Fibroblast of skin of right quadriceps (primary cell): ENCODE results near the gene ATP2C1.
"Not testable (repeated sequence)": the region's sequence is repeated elsewhere in the genome, so short reads cannot be mapped to it uniquely, and the experiment has no call there.

Experiments
- DNase-seq: peaks from one replicate; pipeline ENCODE4 v3.0.0-alpha.2; 2013

ATP2C1 gene

DNA sequence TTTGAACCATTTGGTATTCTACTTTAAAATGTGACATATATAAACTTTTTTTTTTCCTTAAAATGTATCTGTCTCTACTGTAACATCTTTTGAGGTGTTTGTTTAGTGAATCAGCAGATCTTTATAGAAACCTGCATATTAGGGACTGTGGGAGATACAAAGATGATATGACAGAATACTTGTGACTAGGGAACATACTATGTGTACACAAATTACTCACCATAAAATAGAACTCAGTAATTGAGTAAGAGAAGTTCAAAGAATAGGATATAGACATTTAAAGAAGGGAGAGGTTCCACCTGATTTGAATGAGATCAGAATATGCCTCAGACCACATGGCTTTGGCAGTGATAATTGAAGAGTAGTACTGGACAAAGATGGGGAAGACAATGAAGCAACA is 47.9 kb downstream of the ATP2C1 start:
- DNase-seq: no peak

DNA sequence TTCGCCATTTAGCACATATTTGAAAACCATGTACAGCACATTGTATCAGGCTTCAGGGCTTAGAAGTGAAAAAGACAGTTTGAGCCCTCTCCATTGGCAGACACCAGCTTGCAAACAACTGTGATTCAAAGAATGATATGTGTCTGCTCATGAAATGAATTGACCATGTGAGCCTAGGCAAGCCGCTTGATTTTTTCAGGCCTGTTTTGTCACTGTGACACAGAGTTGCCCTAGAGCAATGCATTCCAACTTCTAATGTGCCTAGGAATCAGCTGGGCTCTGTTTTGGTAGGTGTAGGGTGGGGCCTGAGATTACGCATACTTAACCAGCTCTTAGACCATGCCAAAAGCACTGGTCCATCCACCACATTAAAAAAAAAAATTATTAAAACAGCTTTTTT is 53.0 kb downstream of the ATP2C1 start:
- no peak for DNase-seq

DNA sequence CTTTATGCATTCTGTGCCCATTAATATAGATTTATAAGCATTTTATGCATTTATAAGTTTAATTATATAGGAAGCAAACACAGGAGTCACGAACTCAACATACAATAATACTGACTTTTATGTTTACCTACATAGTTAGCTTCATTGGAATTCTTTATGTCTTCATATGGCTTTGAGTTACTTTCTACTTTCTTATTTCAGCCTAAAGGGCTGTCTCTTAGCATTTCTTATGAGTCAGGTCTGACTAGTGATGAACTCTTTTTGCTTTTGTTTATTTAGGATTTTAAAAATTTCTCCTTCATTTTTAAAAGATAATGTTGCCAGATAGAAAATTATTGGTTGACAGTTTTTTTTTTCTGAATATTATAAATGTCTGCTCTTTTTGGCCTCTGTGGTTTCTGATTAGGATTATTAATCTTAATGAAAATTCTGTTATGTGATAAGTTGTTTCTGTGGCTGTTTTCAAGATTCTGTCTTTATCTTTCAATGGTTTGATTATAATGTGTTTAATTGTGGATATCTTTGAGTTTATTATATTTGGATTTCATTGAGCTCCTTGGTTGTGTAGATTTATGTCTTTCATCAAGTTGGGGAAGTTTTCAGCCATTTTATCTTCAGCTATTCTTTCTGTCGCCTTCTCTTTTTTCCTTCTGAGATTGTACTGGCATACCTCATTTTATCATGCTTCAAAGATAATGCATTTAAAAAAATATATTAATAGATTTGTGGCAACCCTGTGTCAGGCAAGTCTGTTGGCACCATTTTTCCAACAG is 54.3 kb downstream of the ATP2C1 start:
- DNase-seq: no peak

DNA sequence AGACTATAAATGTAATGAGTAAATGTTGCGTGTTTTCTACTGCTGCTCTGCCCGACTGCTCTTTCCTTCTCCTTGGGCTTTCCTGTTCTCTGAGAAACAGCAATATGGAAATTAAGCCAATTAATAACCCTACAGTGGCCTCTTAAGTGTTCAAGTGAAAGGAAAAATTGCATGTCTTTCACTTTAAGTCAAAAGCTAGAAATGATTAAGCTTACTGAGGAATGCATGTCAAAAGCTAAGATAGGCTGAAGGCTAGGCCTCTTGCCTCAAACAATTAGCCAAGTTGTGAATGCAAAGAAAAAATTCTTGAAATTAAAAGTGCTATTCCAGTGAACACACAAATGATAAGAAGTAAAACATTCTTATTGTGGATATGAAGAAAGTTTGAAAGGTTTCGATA is 55.0 kb downstream of the ATP2C1 start:
- no peak for DNase-seq

DNA sequence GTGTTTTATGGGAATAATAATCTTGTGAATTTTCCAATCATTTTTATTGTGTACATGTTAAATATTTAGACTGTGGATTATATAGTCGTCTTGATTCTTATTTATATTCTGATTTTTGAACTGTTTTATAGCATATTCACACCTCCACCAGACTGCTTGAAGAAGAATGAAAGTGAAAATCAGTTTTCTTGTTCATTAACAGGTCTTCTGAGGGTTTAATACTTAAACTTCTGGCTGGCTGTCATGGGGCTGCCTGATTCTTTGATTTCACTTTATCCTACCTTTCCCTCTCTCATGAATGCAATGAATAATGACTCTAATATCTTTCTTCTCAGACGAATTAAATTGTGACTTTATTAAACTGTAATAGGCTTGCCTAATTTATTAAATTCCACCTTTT is 56.2 kb downstream of the ATP2C1 start:
- no peak for DNase-seq

DNA sequence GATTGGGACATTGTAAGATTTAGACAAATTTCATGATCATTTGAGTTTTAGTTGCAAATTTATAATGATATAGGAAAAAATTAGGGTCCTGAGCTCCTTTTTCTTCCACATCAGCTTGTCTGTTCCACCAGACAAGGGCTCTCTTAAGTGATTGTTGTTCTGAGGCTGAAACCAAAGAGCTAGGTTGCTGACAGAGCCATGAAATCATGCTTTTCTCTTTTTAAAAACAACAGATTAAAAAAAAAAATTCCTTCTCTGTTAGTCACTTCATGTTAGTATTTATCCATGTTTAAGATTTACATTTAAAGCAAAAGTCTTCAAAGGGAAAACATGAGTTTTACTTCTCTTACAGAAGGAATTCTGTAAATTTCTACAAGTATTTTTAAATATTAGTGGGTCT is 56.8 kb downstream of the ATP2C1 start:
- peak; percentile 37 for DNase-seq

DNA sequence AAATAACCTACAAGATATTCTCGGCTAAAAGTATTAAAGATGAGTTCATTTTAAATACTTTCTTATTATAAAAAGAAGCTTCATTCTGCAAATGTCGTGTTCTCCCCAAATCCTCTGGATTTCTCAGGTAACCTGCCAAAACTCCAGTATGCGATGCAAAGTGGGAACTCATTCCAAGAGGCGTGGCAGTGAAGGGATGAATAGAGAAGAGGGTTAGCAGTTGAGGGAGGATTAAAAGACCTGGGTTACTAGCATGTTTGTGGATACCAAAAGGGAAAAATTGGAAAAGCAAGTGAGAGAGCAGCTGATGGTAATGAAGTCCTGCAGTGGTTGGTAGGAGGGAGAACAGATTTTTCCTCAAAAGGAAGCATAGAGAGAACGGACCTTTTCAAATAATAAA is 61.6 kb downstream of the ATP2C1 start:
- no peak for DNase-seq

DNA sequence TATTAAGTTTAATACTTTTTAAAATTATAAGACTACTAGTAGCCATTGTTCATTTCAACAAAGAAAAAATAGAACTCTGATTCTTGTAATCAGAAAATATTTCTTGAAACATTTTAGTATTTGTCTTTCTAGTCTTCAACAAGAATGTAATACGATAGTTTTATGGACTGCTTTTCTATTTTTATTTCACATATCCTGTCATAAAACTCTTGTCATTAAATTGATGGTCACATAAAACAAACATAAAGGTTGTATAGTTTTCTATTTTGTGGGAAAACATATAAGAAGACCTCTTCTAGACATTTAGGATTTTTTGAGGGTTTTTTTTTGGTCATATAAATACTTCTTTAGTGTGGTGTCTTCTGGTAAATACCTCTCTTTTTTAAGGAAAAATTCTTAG is 62.4 kb downstream of the ATP2C1 start:
- DNase-seq: no peak

DNA sequence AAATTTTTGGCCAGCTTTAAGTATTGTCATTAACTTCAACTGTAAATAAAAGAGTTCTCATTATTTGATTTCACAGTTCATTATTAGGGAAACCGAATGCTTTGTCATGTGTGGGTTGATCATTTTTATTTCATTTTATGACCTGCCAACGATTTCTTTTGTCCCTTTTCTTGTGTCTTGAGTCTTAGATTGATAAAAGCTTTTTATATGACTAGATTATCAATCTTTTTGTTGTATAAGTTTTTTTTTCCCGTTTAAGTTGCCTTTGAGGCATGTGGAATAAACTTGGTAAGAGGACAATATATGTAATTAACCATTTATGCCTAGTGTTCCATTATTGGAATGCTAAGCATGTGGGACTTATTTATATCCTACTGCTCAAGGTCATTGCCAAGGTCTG is 62.8 kb downstream of the ATP2C1 start:
- DNase-seq: no peak

DNA sequence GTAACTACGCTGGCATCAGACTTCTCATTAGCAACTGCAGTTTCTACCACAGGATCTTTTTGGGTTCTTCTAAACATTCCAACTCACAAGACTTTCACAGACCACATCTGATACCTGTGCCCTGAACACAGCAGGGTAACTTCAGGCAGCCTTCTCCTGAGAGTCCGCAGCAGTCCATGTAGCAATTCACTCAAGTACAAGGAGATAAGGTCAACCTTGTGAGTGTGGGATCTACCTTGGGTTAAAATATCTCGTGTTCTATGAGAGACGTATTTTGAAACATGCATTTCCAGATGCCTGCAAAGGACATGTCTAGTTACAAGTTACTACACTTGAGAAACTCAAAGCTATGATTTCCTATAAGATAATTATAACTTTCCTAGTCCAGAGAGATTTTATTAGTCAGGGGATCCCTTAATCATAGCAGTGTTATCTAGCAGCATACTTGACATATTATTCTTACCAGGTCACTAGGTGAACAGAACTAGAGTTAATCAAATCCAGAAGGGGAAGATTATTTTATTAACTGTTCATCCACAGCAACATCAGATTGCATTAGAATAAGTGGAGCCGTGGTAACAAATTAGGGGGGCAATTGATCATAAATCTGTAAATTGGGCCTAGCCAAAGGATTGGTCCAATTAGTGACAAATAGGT is 66.4 kb downstream of the ATP2C1 start:
- DNase-seq: peak; percentile 78

DNA sequence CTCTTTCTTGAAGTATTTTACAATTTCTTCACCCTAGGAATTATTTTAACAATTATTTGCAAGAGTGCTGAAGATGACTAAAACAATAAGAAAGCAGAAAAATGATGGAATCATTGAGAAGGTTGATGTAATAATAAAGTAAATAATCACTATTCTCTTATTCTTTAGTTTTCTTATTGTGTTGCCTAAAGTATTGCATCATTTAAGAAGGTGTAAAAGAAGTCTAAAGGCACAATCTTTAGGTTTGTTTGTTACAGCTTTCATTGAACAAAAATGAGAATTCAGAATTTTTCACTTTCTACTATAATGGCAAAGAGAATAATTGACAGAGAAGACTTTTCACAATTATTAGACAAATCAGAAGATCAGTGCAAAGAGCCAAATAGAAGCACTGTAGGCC is 67.6 kb downstream of the ATP2C1 start:
- DNase-seq: no peak

DNA sequence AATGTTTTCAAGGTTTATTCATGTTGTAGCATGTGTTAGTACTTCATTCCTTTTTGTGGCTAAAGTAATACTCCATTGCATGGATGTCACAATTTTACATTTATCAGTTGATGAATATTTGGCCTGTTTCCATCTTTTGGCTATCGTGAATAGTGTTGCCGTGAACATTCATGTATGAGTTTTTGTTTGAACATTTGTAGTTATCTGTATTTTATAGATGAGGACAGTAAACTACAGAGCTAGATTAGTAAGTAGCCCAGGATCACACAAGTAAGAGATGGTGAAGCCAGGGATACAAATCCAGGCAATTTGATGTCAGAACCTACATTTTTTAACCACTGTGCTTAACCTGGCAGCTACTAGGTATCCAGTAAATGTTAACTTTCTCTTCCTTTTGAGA is 69.6 kb downstream of the ATP2C1 start:
- no peak for DNase-seq

DNA sequence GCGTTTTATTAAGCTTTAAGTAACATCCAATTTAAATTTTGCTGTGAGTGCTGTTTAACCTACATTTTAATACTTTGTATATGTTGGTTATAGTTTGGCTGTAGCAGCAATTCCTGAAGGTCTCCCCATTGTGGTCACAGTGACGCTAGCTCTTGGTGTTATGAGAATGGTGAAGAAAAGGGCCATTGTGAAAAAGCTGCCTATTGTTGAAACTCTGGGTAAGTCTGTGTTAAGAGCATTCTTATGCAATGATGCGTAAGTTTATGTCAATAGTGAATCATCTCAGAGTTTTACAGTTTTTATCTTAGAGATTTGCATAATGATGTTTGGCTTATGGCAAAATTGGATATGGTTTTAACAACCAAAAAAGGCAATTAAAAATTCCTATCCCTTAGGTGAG is 70.0 kb downstream of the ATP2C1 start:
- peak; percentile 91 for DNase-seq

DNA sequence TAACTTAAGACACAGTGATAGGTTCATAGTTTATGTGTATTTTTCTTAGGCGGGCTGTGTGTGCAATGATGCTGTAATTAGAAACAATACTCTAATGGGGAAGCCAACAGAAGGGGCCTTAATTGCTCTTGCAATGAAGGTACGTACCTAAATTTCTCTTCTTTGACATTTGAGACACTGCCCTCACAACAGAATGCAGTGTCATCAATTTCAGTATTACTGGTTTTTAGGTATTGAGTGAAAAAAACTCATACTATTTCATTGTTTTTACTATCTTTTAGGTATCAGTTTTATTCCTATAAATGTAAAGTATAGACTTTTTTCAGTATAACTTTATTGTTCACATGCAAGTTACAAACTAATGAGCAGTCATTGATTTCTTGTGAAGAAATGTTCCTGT is 73.4 kb downstream of the ATP2C1 start:
- DNase-seq: no peak

DNA sequence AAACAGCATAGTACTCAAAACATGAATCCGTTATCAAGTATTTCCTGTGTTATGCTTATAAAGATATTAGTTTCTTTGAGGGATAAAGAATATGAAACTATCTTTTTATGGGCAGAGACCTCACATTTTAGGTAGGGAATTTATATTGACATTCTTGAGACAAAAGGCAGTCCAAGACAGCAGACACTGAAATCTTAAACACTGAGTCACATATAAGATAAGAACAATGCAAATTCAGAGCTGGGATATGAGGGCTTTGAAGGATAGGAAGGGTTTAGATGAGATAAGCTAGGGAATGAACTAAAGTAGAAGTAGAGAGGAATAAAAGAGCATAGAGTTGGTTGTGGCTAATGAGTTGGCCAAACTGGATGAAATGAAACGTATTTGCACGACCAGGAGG is 74.3 kb downstream of the ATP2C1 start:
- DNase-seq: peak; percentile 31

DNA sequence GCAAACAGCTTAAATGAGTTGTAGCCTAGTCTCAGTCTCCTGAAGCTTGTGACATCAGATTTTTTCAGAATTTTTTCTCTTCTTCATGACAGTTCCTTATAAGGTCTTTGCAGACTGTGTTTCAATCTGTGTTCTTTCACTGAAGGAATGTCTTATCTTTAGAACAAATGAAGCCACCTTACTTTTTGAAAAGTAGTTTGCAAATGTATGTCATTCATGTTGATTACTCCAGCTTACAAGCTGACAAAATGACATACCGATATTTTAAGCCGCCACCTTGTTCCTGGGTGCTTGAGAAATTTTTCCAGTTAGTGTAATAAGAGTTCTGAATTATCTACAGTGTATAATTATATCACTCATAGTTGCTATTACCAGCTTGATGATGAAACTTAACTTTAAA is 75.7 kb downstream of the ATP2C1 start:
- no peak for DNase-seq

DNA sequence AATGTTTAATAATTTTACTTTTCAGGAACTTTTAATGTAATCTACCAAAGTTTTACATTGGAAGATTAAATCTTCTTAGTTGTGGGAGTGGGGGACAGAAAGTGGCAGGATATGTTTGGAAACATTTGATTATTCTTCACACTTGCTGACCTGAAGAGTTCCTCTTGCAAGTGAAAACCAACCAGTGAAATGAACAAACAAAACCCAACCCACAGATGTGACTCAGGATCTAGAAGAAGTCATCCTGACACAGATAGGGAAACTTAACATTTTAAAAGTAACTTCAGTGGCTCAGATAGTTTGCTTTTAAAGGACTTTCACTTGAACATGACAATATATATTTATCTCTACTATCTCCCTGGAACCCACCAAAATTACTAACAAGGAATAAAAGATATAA is 77.3 kb downstream of the ATP2C1 start:
- no peak for DNase-seq

DNA sequence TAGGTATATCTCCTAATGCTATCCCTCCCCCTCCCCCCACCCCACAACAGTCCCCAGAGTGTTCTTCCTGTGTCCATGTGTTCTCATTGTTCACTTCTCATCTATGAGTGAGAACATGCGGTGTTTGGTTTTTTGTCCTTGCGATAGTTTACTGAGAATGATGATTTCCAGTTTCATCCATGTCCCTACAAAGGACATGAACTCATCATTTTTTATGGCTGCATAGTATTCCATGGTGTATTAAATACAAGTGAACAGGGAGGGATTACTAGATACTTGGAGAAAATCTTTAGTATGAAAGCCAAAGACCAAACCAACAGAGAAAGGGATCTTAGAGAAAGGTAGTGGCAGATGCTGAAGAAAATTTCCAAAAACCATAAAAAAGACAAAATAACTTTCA is 78.7 kb downstream of the ATP2C1 start:
- not testable (repeated sequence) for DNase-seq

DNA sequence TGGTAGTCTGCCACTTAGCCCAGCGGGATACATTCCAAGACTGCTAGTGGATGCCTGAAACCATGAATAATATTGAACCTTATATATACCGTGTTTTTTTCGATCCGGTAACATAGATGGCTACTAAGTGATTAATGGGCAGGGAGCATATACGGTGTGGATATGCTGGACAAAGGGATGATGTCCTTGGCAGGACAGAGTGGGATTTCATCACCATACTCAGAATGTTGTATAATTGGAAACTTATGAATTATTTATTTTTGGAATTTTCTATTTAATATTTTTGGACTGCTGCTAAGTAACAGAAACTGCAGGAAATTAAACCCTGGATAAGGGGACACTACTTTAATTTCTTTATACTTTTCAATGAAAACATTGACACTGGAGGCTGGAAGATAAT is 79.5 kb downstream of the ATP2C1 start:
- no peak for DNase-seq

DNA sequence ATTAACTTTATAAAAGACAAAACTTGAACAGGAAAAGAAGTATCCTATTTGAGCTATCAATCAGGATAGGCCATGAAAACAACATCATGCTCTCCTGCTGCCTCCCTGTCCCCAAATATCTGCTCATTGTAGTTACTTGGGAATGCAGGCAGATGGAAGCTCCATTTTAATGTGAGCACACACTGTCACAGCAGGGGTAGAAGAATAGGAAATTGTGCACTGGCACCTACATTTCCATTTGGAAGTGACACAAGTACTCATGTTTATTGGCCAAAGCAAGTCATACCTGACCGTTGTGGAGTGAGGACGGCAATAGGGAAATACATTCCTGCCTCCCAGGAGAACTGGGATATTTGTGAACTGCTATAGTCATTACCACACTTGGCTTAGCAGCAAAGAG is 80.3 kb downstream of the ATP2C1 start:
- no peak for DNase-seq

DNA sequence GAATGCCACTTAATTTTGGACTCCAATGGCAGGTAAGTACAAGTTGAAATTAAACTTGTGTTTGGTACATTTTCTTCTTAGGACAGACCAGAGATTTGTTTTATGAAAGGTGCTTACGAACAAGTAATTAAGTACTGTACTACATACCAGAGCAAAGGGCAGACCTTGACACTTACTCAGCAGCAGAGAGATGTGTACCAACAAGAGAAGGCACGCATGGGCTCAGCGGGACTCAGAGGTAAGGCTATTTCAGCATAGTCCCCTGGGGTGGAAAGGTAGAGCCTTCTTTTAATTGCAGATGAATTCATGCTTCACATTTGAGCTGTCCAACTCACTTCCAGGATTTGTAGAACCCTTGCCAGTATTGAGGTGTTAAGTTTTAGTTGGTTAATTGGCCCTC is 81.4 kb downstream of the ATP2C1 start:
- DNase-seq: no peak

DNA sequence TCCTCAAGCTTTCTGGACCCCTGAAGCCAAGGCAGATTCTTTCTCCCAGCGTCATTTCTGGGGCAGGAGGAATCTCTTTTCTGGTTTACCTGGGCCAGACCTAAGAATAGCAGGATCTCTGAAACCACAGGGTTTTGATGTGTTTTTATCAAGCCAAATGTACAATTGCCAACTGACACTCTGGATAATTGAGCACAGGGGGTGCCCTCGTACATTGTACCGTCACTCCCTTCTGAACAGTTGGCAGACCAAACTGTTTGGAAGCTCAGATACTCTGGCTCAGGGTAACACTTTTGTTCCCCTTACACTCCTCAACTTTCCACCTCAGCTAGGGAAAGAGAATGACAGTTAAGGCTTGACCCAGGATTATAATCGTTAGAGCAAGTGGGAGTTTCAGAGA is 82.8 kb downstream of the ATP2C1 start:
- DNase-seq: no peak

DNA sequence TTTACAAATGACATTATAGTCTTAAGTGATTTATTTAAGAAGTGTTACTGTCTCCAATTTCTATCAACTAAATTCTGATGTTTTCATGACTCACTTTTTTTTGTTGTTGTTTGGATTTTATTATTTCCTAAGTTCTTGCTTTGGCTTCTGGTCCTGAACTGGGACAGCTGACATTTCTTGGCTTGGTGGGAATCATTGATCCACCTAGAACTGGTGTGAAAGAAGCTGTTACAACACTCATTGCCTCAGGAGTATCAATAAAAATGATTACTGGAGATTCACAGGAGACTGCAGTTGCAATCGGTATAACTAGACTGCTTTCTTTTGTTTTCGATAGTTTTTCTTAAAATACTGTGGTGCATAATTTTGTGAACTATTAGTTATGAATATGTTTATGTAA is 85.2 kb downstream of the ATP2C1 start:
- DNase-seq: no peak

DNA sequence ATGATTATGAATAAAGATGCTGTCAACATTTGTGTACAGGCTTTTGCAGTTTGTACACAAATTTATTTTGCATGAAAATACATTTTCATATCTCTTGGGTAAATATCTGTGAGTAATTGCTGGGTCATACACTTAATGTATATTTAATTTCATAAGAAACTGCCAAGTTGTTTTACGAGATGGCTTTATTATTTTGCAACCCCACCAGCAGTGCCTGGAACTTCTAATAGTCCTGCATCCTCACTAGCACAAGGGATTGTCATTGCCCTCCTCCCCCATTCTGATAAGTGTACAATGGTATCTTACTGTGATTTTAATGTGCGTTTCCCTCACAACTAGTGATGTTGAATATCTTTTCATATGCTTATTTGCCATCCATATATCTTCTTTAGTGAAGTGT is 87.6 kb downstream of the ATP2C1 start:
- no peak for DNase-seq

DNA sequence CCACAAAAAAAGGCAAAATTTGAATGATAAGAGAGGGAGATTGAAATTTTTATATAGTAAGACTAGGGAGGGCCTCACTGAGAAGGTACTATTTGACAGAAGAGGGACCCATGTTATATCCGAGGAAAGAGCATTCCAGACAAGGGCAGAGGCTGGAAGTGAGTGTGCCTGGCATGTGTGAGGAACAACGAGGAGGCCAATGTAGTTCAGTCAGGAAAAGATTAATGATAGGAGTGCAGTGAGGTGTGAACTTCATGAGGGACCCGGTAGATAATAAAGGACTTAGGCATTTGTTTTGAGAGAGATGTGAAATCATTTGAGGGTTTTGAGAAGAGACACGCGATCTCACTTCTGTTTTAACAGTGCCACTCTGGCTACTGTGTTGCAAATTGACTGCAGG is 96.4 kb downstream of the ATP2C1 start:
- no peak for DNase-seq
